Inflammatory macrophage (primary cell): ENCODE measurements around the gene LRFN2.

Experiments used
- DNase-seq, 2 donors: peaks; one replicate each; pipeline ENCODE4 v3.0.0-alpha.2; 2020 to 2022

The LRFN2 gene

DNA sequence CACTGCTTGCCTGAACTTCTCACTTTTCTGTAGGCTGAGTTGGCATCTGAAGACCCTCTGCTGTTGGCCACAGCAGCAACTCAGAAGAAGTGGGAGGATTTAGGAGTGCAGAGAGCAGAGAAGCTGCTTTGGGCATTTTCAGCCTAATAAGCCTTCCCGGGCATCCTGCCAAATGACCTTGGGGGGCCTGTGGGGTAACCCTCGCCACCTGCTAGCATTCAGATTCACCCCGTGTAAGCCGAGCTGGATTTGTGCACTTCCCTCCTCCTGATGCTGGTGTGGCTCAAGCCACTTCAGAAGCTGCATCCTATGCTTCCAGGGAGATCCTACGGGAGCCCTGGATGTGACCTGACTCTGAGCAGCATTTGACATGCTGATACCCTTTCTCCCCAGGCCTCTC is 114.8 kb downstream of the LRFN2 start:
- no peak for DNase-seq

DNA sequence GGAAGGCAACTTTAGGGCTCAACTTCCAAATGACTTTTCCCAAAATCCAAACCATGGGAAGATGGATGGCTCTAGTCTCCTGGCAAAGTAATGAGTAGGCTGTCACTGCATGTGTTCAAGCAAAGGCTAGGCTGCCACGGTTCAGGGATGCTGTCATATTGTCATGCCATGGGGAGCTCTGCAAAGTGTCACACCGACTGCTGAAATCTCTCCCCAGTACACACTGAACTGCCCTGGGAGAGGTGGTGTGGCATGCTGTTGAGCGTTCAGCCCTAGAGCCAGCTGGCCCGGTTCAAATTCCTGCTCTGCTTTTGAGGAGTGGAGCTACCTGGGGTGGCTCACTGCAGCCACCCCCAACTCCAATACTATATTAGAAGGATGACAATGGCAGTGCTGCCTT is 115.9 kb downstream of the LRFN2 start:
- no peak for DNase-seq

DNA sequence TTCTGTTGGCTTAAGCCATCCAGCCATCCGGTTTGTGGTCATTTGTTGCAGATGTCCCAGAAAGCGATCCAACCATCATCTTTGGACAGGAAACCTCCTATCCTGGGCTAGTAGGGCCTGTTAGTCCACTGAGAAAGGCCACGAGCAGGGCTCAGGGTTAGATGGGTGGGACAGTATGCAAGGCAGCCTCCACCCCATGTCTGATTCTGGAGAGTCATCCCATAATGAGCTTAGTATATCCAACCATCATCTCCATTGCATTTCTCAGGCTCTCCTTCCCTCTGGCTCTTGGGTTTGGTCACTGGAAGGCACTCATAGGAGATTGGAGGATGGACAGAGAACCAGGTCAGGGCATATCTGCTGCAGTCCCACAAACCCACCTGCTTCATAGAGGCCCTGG is 117.8 kb downstream of the LRFN2 start:
- no peak for DNase-seq

DNA sequence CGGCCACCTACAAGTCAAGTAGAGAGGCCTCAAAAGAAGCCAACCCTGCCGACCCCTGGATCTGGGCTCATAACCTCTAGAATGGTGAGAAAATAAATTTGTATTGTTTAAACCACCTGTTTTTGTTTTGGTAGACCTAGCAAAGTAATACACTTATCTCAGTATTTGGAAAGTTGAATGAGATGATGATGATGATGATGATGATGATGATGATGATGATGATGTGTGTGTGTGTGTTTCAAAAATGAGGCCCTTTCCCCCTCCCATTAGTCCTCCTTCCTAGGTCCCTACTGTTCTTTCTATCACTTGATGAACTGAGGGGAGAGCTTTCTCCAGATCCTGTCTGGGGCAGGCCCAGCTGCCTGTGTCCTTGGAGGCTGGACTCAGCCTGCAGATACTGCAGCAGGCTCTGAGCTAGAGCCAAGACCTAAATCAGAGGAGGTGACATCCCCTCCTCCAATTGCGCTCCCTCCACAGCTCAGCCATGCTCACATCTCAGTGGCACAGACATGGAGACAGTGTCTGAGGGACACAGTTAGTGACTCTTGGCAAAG is 120.1 kb downstream of the LRFN2 start:
- no peak for DNase-seq

DNA sequence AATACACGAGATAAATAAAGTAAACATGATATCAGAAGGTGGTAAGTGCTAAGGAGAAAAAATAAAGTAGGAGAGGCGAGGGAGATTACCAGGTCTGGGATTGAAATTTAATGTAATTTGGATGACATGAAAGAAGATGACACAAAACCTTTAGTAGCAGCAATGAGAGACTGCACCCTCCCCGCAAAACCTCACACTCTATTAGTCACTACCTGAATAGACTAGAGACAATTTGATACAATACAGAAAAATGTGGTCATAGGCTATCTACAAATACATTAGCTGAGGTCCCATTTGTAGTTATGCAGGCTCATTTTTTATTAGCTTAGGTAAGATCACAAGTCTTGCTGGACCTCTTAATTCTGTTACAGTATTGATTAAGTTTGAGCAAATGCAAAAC is 125.5 kb downstream of the LRFN2 start:
- no peak for DNase-seq

DNA sequence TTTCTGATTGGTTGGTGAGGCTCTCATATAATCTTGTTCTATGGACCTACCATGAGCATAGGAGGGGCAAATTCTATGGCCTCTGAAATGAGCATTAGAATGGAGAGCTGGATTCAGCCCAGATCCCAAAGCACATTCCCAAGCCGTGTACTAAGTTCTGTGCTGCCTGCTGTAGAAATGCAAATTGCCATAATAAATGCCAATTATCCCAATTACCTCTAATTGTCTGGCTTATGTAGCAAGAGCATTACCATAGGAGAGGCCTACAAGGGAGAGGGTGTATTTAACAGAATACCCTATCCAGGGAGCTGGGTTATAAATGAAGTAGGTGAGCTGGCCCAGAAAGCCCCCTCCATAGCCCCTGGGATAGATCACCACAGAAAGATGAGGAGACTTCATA is 126.8 kb downstream of the LRFN2 start:
- DNase-seq: no peak

DNA sequence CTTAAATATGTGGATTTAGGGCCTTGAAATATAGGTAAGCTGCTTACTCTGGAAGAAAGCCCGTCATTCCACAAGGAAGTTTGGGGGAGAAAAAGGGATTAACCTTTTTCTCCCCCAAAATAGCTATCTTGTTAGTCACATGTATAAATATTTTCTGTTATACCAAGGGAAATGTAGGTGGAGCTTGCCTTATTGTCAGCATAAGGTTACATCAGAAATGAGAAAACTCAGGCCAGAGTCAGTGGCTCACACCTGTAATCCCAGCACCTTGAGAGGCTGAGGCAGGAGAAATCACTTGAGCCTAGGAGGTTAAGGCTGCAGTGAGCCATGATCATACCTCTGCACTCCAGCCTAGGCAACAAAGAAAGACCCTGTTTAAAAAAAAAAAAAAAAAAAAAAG is 129.9 kb downstream of the LRFN2 start:
- DNase-seq: no peak

DNA sequence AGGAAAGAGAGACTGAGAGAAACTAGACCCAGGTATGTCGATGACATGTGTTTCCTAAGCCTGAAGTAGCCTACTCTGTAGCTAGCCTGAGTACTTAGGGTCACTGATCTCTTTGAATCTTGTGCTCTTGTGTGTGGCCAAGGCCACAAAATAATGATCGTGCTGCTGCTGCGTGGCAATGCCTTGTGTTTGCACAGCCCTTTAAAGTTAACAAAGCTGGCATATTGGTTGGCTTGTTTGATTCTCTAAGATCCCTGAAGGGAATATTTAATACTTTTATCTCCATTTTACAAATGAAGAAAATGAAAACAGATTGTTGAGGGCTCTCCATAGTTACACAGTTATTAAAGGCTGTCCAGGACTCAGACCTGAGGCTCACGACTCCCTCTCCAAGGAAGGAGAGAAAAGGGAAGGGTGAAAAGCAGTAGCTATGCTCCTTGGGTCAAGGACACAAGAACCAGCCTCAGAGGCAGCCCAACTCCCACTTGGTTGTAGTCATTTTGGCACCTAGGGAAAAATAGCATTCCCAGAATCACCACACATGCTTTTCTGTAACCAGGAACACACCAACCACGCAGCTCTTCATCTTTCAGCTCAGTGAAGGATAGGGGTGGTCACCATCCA is 130.7 kb downstream of the LRFN2 start:
- no peak for DNase-seq

DNA sequence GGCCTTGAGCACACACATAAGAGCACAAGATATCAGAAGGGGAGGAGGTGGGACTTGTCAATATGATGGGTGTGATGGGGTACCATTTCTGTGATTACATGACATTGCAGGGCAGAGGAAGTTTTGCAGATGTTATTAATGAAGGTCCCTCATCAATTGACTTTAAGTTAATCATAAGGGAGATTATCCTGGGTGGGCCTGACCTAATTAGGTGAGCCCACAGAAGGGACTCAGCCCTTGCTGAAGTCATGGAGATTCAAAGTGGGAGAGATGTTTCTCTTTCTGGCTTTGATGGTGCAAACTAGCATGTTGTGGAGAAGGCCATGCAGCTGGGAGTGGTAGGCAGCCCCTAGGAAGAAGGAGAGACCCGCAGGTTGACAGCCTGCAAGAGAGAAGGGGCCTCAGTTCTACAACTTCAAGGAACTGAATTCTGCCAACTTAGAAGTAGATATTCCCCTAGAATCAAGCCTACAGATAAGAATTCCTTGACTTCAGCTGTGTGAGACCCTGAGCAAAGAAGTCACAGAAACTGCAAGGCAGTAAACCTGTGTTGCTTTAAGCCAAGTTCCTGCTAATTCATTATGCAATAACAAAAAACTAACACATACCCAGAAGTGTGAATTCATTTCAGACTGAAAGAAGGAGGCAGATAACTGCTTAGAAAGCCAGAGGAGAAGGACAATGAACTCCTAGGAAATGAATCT is 131.3 kb downstream of the LRFN2 start:
- DNase-seq: no peak

DNA sequence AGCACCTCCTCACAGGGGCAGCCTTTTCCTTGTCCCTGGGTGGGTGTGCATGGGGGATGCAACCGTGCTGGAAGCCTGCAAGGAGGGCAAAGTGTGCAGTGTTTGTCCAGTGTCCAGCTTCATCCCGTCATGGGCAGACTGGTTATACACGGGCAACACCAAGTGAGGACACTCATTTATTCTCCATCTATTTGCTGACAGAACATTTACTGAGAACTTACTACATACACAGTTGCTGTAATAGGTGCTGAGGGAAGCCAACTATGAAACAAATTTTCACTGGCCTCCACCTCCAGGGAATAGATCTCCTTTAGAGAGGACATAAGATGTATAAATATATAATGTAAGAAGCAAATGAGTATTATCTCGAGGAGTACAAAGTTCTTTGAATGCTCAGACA is 136.7 kb downstream of the LRFN2 start:
- DNase-seq: no peak

DNA sequence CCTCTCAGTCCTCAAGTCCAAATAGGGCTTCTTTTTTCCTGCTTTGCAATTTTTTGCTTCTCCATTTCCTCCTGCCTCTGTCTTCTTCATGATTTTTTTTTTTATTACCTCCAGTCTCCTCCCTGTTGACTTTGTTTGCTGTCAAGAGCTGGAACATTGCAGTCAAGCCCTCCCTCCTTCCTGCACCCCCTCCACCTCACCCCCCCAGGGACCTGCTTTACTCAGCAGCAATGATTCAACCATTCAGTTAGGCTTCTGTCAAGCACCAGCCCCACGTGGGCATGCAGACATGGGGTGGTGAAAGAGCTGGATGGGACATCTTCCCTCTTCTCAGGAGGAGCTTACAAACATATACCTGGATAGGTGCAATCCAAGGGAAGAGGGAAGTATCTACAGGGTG is 142.4 kb downstream of the LRFN2 start:
- no peak for DNase-seq

DNA sequence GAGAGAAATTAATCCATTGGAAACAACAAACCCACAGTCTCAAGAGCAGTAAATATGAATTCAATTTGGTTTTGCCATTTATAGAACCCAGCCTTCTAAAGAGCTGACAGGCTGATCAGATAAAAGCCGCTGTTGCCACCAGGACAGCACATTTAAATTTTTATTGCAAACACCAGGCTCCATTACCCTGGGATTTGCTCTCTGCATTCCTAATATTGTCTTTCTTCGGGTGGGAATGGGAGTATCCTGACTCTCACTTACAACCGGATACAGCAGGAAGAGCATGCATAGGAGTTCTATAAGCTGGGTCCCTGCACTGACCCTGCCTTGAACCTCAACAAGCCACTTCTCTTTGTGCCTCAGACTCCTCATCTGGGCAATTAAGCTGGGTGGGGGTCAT is 142.9 kb downstream of the LRFN2 start:
- DNase-seq: no peak

DNA sequence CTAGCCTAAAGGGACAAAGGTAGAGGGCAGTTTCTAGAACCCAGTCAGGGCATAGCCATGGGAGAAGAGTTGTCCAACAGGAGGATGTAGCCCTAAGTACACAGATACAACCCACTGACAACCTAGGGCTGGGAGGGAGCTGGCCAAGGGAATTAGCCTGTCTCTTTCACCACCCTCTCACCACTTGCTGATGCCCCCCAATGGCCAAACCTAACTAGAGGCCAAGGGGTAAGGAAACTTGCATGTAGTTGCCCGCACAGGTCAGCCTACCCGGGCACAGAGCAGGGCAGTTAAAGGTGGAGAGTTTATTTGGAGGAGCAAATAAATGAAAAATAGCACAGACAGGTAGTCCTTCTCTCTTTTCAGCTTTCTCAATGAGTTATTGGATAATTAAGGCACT is 143.3 kb downstream of the LRFN2 start:
- DNase-seq: no peak

DNA sequence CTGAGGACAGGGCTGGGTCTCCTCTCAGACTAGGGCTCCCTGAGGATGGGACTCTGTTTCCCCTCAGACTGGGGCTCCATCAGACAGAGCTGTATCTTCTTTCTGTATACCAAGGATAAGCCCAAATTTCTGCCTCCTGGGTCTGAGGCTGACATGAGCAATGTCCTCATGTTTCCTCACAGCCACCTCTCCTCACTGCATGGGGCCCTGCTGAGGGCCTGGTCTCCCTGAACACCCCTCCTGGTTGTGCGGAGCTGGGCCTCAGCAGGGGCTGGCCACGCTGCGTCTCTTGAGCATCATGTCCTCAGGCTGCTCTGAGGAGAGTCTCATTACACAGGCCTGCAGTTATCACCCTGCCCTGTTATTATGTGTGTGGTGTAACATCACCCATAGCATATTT is 144.6 kb downstream of the LRFN2 start:
- DNase-seq: no peak

DNA sequence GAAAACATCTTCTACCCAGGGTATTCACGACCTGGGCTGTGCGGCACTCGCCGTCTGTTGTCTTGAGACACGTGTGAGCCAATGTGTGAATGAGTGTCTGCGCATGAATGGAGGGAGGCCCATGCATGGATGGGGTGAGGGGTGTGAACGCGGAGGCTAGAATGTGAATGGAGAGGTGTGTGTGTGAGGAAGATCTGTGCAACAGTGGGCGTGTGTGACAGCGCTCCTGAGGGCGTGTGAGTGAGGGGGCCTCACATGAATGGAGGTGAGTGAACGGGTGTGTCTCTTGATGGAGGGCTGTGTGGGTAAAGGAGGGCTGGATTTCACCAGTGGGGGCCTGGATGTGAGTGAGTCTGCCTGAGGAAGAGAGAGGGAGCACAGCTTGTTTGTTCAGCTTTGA is 146.0 kb downstream of the LRFN2 start:
- no peak for DNase-seq

DNA sequence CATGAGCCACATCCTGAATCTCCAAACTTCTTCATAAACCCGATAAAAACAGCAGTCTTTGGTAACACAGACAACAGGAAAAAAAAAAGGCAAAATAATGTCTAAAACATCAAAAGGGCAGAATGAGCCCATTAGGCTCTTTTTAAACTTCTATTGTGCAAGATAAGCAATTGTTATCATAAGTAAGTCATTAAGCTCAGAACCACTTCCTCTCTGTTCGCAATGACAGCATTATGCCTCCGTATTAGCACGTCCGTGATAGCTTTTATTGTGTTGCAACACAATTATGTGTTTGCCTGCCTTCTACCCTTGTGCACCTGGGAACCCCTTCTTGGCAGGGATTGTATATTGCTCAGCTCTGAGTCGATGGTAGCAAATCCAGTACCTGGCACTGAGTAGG is 147.1 kb downstream of the LRFN2 start:
- DNase-seq: peak; percentile 59 to 66

DNA sequence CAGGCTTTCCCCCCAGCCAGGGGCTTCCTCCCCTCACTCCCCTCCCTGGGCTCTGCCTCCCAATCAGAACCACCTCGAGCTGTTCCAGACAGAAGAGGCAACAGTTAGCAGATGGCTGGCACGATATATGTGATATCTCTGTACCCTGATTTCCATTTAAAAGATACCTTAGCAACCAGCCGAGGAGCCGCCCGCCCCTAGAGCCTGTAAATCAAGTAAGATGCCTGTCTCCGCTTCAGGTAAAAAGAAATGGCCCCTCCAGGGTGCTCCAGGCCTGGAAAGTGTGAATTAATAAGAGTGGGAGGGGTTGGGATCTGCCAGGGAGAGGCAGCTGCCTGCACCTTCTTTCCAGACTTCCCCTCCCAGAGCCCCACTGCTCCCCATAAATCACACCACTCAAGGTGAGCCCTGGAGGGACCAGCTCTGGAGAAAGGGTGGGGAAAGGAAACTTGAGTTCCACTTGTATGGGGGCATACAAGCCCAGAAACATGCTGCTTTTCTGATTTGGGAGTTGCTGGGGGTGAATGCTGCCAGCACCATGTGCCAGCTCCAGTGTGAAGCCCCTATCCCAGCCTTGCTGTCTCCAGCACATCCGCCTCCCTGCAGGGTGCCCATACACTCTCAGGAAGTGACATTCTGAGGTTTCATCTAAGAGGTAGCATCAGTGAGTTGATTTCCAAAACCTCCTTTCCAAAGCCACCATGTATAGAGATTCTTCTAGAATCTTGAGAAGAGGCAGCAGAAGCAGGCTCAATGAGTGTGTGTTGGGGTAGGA is 148.0 kb downstream of the LRFN2 start:
- DNase-seq: no peak

DNA sequence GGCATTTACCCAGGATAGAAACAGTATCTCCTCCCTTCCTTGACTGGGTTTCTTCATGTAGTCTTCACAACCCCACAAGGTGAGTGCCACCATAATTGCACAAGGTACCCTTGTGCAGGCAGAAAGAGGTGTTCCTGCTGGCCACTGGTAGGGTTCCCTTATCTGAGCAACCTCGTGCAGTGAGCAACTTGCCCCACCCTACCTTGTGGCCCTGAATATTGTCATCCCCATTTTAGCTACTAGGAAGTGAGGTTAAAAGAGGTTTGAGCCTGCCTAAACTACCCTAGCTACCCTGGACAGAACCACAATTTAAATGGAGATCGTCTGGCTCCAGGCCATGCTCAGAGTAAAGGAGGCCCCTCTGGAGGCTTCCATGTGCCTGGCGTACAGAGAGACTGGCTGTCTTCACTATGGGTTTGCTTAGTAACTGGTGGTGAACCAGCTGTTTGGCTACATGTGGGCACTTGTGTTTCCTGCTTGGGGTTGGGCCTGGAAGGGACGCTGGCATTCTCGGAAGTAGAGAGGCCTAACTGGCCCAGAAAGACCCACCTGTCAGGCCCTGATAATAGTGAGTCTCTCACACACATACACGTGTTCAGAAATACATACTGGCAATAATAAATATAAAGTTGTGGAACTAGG is 148.8 kb downstream of the LRFN2 start:
- no peak for DNase-seq

DNA sequence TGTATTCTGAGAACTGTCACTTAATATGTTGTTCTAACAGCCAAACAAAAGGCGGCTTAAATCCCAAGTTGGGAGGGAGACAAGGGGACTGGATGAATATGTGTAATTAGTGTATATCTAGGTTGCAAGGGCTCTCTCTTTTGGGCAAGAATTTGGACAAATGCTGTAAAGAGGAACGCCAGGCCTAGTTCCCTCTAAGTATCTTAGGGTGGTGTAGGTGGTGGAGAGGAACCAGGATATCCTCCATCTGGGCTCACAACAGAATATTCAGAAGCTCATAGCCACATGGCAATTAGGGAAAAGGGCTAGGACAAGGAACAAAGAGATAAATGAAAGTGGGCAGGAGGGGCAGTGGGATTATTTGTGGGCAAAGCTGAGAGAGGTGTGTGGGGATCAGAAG is 149.5 kb downstream of the LRFN2 start:
- DNase-seq: peak; percentile 54 to 73

DNA sequence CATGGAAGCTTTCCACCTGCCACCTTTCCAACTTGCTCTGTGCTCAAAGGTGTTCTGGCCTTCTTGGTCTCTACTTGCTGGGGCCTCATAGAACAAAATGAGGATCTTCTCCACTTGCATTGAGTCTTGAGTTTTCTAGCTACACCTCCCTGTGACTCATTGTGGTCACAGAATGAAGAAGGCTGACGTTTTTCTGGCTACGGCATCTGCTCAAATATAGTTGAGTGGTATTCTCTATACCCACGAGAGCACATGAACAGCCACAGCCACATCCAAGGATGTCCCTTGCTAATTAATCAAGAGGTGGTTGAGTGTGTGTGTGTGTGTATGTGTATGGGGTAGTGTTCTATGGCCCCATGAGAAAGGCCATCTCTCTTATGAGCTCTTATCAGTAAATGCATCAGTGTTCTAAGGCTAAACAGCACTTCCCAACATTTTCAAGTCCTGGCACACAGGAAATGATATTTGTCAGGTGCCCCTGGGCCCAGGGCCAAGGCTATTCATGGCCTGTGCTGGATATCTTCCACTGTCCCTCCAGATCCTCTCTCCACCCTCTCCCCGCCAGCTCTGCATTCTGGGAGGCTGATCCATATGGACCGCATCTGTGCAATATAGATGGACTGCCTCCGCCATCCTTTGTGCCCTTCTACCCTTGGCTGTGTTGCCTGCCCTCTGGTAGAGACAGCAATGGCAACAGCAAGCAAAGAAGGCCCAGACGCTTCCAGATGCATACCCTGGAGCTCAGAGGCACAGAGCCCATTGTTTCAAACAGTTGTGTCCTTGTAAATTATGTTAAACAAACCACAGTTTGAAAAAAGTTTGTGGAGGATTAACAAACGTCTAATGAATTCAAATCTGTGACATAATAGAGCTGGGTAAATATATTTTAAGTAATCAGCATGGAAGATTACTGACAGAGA is 150.2 kb downstream of the LRFN2 start:
- peak; percentile 81 to 84 for DNase-seq

DNA sequence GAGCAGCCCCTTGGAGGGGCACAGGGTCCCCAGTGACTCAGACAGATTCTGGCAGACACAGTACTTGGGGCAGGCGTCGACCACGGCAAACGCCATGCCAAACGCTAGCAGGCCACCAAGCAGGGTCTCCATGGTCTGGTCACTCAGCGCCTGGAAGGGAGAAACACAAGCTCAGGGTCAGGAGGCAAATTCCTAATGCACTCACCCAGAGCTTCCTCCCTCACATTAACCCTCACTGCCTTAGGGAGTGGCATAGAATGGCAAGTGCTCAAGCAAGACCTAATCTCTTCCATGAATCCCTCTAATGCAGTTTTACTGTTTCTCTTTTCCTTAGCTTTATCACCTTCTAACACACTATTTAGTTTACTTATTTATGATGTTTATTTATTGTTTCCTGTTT is 154.2 kb downstream of the LRFN2 start:
- DNase-seq: no peak

DNA sequence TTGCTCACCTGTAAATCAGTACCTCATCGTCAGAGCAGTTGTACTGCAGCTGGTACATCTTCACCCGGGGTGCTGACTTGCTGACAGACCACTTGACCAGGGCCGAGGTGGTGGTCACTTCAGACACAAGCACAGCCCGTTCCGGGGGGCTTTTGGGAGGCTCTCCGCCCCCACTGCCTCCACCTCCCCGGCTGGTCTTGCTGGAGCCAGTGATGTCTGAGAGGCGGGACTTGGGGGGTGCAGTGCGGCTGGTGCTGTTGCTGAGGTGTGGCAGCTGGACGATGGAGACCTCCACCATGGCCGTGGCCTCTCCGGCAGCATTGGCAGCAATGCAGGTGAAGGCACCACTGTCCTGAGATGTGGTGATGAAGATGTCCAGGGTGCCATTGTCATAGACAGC is 155.5 kb downstream of the LRFN2 start:
- no peak for DNase-seq
